Bone marrow (tissue), 2 donors: Measurements from ENCODE around the gene DOCK1.

ENCODE experiments used
- DNase-seq, 2 donors: peaks; one replicate each; lab custom pipeline; 2025; lab: John Stamatoyannopoulos, UW

Gene DOCK1

DNA sequence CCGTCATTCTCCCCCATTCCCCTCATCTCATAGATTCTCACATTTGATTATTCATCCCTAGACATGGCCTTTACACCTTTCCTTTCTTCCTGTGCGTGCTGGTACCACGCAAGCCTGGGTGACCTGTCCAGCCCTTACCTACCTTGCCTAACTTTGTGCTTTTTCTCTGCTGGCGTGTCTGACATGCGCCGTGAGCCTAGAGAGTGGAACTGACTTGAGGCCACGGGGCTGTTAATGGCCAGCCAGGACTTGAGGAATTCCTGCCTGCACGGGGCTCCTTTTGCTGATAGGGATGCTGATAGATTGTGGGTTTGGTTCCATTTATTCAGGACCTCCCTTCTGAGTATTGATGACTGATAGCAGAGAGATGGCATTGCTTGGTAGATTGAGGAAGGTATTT, 134.2 kb downstream of the DOCK1 start:
- no peak for DNase-seq

DNA sequence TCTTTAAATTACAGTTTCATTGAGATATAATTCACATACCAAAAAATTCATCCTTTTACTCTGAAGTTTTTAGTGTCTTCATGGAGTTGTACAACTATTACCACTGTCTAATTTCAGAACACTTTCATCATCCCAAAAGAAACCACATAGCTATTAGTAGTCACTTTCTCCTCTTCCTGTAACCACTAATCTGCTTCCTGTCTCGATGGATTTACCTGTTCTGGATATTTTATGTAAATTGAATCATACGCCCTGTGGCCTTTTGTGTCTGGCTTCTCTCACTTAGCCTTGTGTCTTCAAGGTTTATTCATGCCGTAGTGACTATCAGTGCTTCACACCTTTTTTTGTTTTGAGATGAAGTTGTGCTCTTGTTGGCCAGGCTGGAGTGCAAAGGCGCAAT, 135.5 kb downstream of the DOCK1 start:
- DNase-seq: no peak

DNA sequence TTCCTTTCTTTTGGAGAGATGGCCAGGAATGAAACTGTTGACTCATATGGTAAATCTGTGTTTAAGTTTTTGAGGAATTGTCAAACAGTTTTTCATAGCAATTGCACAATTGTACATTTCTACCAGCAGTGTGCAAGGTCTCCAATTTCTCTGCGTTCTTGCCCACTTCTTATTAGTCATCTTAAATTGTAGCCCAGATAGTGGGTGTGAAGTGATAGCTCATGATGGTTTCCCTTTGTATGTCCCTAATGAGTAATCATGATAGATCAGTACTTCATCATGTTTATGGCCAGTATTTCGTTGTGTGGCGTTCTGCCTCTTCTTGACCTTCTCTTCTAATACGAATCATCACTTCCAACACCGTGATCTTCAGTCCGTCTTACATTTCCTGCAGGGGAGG, 136.3 kb downstream of the DOCK1 start:
- DNase-seq: no peak

- no peak for DNase-seq
Measured at GRCh38 chr10:127043301-127043700, 138.1 kb downstream of the DOCK1 start.

DNA sequence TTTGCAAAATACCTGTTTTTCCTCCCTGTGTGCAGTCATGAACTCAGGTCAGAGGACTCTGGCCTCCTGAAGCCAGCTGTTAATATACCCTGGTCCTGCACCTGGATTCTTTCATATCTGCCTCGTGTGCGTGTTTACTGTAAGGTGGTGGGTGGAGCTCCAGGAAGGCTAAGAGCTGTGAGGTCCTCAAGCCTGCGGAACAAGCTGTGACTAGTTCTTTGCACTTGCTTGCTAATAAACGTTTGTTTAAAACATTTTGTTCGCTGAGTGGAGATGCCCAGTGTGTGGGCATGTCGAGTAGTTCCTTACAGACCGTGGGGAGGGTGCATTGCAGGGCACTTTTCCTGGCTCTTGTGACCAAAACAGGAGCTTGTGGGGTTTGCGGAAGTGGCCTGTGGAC, 139.0 kb downstream of the DOCK1 start:
- DNase-seq: no peak

- DNase-seq: no peak
Measured at GRCh38 chr10:127046975-127047877, 142.0 kb downstream of the DOCK1 start.

GRCh38 chr10:127047878-127048238, 142.6 kb downstream of the DOCK1 start:
- DNase-seq: no peak

GRCh38 chr10:127048630-127049029, 143.4 kb downstream of the DOCK1 start:
- DNase-seq: no peak

GRCh38 chr10:127052001-127052400, 146.8 kb downstream of the DOCK1 start:
- no peak for DNase-seq

GRCh38 chr10:127055263-127055662, 150.0 kb downstream of the DOCK1 start:
- DNase-seq: no peak

DNA sequence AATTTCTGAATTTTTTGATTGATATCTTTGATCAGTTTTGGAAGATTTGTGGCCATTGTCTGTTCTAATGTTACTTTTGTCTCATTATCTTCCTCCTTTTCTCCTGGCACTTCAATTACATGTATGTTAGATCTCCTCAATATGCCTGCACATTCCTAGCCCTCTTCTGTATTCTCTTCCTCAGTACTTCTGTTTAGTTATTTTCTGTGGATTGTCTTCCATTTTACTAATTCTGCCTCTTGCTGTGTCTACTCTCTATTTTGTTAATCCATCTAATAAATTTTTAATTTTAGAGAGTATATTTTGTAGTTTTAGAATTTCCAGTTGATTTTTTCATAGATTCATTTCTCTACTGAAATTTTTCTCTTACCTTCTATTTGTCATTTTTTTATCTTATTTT, 154.1 kb downstream of the DOCK1 start:
- no peak for DNase-seq

GRCh38 chr10:127063762-127064161, 158.5 kb downstream of the DOCK1 start:
- DNase-seq: no peak

GRCh38 chr10:127064474-127064873, 159.2 kb downstream of the DOCK1 start:
- no peak for DNase-seq

DNA sequence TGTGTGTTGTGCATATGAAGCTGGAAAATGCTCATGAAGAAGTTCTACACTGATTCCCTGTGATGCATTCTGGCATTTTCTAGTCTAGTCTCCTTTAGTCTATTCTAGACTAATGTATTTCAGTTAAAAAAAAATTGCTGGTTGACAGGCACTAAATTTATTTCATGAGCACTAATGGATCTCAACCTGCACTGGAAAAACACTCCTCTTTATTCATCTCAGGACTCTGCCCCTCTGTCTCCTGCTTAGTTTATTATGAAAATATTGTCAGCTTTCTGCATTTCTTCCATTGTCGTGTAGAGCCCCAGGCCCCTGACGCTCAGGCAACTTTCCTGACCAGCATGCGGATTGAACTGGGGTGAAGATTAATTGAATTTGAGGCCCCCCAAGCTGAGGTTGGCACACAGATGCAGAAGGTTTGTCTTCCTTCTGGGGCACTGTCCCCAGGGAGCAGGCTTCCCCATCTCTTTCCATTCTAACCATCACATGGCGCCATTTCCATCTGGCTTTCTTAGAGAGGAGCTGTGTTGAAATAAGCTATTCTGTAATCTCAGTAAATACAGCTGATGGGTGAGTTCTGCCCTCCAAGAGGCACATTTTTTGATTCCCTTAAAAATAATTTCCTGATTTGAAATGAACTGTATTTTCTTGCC, 162.4 kb downstream of the DOCK1 start:
- DNase-seq: no peak

- no peak for DNase-seq
Measured at GRCh38 chr10:127068485-127068884, 163.3 kb downstream of the DOCK1 start.

DNA sequence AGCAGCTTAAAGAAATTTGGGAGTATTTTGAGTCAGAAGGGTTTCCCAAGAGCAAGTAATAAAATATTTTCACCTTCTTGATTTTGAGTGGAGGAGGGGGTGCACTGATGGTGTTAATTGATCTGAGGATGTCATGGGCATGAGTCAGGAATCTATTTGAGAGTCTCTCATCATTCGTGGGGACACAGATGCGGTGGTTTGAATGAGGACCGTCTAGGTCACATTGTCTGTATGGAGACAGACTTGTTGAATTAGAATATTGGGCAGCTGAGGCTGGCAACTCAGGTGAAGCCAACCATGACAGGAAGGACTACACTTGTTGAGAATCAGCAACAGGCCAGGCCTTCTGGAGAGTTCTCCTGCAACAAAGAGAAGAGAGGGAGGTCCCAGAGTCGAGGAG, 164.2 kb downstream of the DOCK1 start:
- DNase-seq: no peak

GRCh38 chr10:127071126-127071525, 165.9 kb downstream of the DOCK1 start:
- no peak for DNase-seq

DNA sequence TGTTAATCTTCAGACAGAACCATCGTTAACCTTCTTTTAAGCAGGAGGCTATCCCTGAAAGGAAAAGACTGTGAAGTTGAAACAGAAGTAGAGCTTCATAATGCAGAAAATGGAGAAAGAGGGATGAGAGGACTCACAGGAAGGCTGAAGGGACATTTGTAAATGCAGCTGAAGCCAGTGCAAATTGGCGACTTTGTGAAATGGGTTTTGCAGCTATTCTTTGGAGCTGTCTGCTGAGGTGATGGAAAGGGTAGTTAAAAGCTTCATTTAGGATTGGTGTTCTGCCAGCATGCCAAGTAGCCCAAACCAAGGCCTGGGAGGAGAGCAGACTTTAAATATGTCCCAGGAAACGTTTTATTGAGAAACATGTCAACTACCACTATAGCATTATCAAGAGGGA, 168.4 kb downstream of the DOCK1 start:
- DNase-seq: no peak

DNA sequence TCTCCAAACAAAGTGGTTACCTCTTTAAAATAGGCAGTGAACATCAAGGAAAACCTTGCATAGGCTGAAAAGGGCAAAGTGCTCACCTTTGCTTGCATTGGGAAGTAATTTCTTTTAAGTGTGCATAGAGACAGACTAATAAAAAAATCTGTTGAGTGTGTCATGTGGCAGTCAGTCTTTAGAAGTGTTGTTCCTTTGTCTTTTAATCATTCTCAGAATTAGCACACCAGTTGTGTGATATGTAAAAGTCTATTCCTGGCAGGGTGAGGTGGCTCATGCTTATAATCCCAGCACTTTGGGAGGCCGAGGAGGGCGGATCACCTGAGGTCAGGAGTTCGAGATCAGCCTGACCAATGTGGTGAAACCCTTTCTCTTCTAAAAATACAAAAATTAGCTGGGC, 174.2 kb downstream of the DOCK1 start:
- DNase-seq: no peak

GRCh38 chr10:127080317-127080716, 175.1 kb downstream of the DOCK1 start:
- no peak for DNase-seq

GRCh38 chr10:127081851-127082345, 176.7 kb downstream of the DOCK1 start:
- DNase-seq: no peak

DNA sequence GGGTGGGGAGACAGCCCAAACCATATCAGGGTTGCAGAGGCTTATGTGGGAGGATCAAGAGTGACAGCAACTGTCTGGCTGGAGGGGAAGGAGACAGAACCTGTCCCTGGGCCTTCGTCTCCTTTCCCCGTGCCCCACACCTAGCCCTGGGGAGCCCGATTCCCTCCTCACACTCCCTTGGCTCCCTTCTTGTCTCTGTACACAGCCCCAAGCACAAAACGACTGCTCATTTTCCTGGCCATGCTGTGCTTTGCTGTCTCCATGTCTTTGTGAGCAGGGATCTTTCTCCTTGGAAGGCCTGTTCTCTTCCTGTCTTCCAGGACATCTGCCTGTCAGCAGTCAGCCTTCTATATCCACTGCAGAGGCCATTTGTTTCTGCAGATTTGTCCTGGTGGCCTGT, 177.4 kb downstream of the DOCK1 start:
- no peak for DNase-seq

GRCh38 chr10:127085957-127086356, 180.7 kb downstream of the DOCK1 start:
- no peak for DNase-seq
